Left ventricle myocardium superior (tissue), 1 donor: ENCODE data around the gene PAWR. TPM values are rescaled to one million over a fixed set of nuclear protein-coding genes. Genes with fewer than 3 reads are reported as not detected.

Experiments used
- total RNA-seq: library from RNA; stranded (reverse); fragmentation: NEBNext Ultra II Directional; extraction: Animal tissue kit (Norgen Biotek cat#: 25700); gene quantifications from one replicate; pipeline ENCODE4 v1.2.1, GENCODE V29; 2021
- donor health status: DM: no; HTN: yes; CAD: no; lungs with severe emphysema.

PAWR gene
- total RNA-seq, 1 donor from 2014 or later: 17.3 TPM

Other genes starting within 250 kb of the PAWR start
- gene PPP1R12A, start 244.1 kb upstream of the PAWR start, total RNA-seq: 40.7 TPM